WI38 (cell line): ENCODE results near the gene COL12A1.

Experiments
- H3K4me3 ChIP-seq: 2 replicates; pipeline ENCODE4 v1.5.1; 2011; ENCODE audit warnings: low read depth, mild to moderate bottlenecking, control low read depth, low read length
- CTCF ChIP-seq: IDR thresholded peaks from 2 replicates; pipeline ENCODE4 v1.5.1; 2012; ENCODE audit warnings: low read depth, mild to moderate bottlenecking, control low read depth, low read length

Gene COL12A1

GRCh38 chr6:75235271-75235670, 29.4 kb upstream of the COL12A1 start:
- no peak overlapping the region for H3K4me3 ChIP-seq
- TF ChIP-seq CTCF, result no peak

GRCh38 chr6:75234126-75234865, 28.4 kb upstream of the COL12A1 start:
- no peak overlapping the region for H3K4me3 ChIP-seq
- no peak for TF ChIP-seq CTCF

GRCh38 chr6:75233092-75233615, 27.3 kb upstream of the COL12A1 start:
- H3K4me3 ChIP-seq, result no peak overlapping the region
- no peak for TF ChIP-seq CTCF

- TF ChIP-seq CTCF, result peak; percentile 74
- no peak overlapping the region for H3K4me3 ChIP-seq
These were observed 24.9 kb upstream of the COL12A1 start for GRCh38 chr6:75230484-75231325.

- no peak for TF ChIP-seq CTCF
- H3K4me3 ChIP-seq, result no peak overlapping the region
These were observed 18.6 kb upstream of the COL12A1 start for GRCh38 chr6:75224303-75224926.

GRCh38 chr6:75223428-75223827, 17.6 kb upstream of the COL12A1 start:
- H3K4me3 ChIP-seq, result no peak overlapping the region
- no peak for TF ChIP-seq CTCF
